Measurements from ENCODE around the gene POC1A. TPM values are rescaled to one million over a fixed set of nuclear protein-coding genes. Genes with fewer than 3 reads are reported as not detected.

POC1A gene
- total RNA-seq, 1 experiment from 2014 or later: 43.0 TPM

GRCh38 chr3:52061121-52061910, 92.9 kb downstream of the POC1A start:
- Histone ChIP-seq H3K4me2 (ENCODE audit: low read length) (no peak overlapping the region), H3K9me3 (ENCODE audit: low read length) (no peaks in the 10 kb centered on the region), H2AFZ (ENCODE audit: low read length) (no peak overlapping the region), H3K9ac (ENCODE audit: low read length) (no peak overlapping the region), H3K36me3 (ENCODE audit: low read depth, low read length) (no peaks in the 10 kb centered on the region), H3K27ac (ENCODE audit: low read length) (no peak overlapping the region), H3K4me1 (ENCODE audit: insufficient read depth, low read length) (peaks cover 26% of the 10 kb centered on the region), H3K4me3 (ENCODE audit: low read length) (no peak overlapping the region), H3F3A (ENCODE audit: low read length, unreplicated experiment) (no peaks in the 10 kb centered on the region), H3K9me2 (replicated peaks; ENCODE audit: low read length) (no peaks in the 10 kb centered on the region), H4K20me1 (ENCODE audit: low read length) (no peaks in the 10 kb centered on the region), H3K79me2 (ENCODE audit: low read length) (no peaks in the 10 kb centered on the region), H3K27me3 (ENCODE audit: low read length) (no peaks in the 10 kb centered on the region)
- DNase-seq: no peak
- no peak for TF ChIP-seq EZH2phosphoT487 (IDR thresholded peaks at IDR 0.05; ENCODE audit: borderline replicate concordance, low read length)
- no TSS peak for BruUV-seq (replicated peaks)
- ChIA-PET POLR2A (ENCODE audit: unreplicated experiment) (interaction anchor here (0.5 kb wide), 1 partner anchor 25 kb away, joined by 3 read pairs; no protein-coding TSS in a partner anchor), CTCF (no interaction called here)
- intact Hi-C loops (cut with micrococcal nuclease): no loop called here
- no peak for ATAC-seq

- Histone ChIP-seq H3K9me3 (ENCODE audit: low read length) (no peaks in the 10 kb centered on the region), H3K4me1 (ENCODE audit: insufficient read depth, low read length) (peaks cover 26% of the 10 kb centered on the region), H3K9ac (ENCODE audit: low read length) (no peak overlapping the region), H3K27ac (ENCODE audit: low read length) (no peak overlapping the region), H3K4me2 (ENCODE audit: low read length) (no peak overlapping the region), H3K36me3 (ENCODE audit: low read depth, low read length) (no peaks in the 10 kb centered on the region), H2AFZ (ENCODE audit: low read length) (no peak overlapping the region), H3K4me3 (ENCODE audit: low read length) (no peak overlapping the region), H3K79me2 (ENCODE audit: low read length) (peaks cover 13% of the 10 kb centered on the region), H3F3A (ENCODE audit: low read length, unreplicated experiment) (no peaks in the 10 kb centered on the region), H4K20me1 (ENCODE audit: low read length) (no peaks in the 10 kb centered on the region), H3K9me2 (replicated peaks; ENCODE audit: low read length) (no peaks in the 10 kb centered on the region), H3K27me3 (ENCODE audit: low read length) (no peaks in the 10 kb centered on the region)
- POLR2A ChIA-PET (ENCODE audit: unreplicated experiment): no interaction called here
- no peak for TF ChIP-seq CTCF (conservative IDR thresholded peaks at IDR 0.05; ENCODE audit: low read depth, low read length)
- no peak for TF ChIP-seq EZH2phosphoT487 (IDR thresholded peaks at IDR 0.05; ENCODE audit: borderline replicate concordance, low read length)
- TF ChIP-seq EZH2 (IDR thresholded peaks at IDR 0.05; ENCODE audit: low read length, unreplicated experiment): no peak
- intact Hi-C loops (cut with micrococcal nuclease): loop anchor here (5.0 to 10.0 kb wide), 2 partner anchors 155 to 218 kb away; partner anchors contain the start of gene WDR82
- no TSS peak for BruUV-seq (replicated peaks)
- ATAC-seq (no peak), DNase-seq (no peak)
- CTCF ChIA-PET: no interaction called here
These were observed 94.4 kb downstream of the POC1A start for GRCh38 chr3:52059781-52060180.

- Histone ChIP-seq H3K79me2 (ENCODE audit: low read length) (peaks cover 31% of the 10 kb centered on the region), H3K27ac (ENCODE audit: low read length) (peak overlapping the region; percentile 25; the same call in 1 of the 2 replicates), H4K20me1 (ENCODE audit: low read length) (peaks cover 10% of the 10 kb centered on the region), H3K9me2 (replicated peaks; ENCODE audit: low read length) (no peaks in the 10 kb centered on the region), H3K4me3 (ENCODE audit: low read length) (peak overlapping the region; percentile 55; the same call in 1 of the 2 replicates), H3K36me3 (ENCODE audit: low read depth, low read length) (peaks cover 9% of the 10 kb centered on the region), H2AFZ (ENCODE audit: low read length) (peak overlapping the region; percentile 62), H3K9ac (ENCODE audit: low read length) (peak overlapping the region; percentile 54), H3K9me3 (ENCODE audit: low read length) (no peaks in the 10 kb centered on the region), H3K4me2 (ENCODE audit: low read length) (peak overlapping the region; percentile 77), H3F3A (ENCODE audit: low read length, unreplicated experiment) (no peaks in the 10 kb centered on the region), H3K27me3 (ENCODE audit: low read length) (no peaks in the 10 kb centered on the region), H3K4me1 (ENCODE audit: insufficient read depth, low read length) (peaks cover 38% of the 10 kb centered on the region)
- TSS peak; percentile 69 for BruUV-seq (replicated peaks)
- CTCF ChIA-PET: interaction anchor here (0.6 to 1.2 kb wide), 2 partner anchors 21 to 56 kb away, joined by 5 to 13 read pairs; no protein-coding TSS in a partner anchor
- DNase-seq (no peak), ATAC-seq (no peak)
- TF ChIP-seq EZH2phosphoT487 (IDR thresholded peaks at IDR 0.05; ENCODE audit: borderline replicate concordance, low read length) (no peak), CTCF (conservative IDR thresholded peaks at IDR 0.05; ENCODE audit: low read depth, low read length) (no peak)
- POLR2A ChIA-PET (ENCODE audit: unreplicated experiment): interaction anchor here (0.5 to 1.3 kb wide), 3 partner anchors 62 to 558 kb away, joined by 3 to 5 read pairs (median 4); partner anchors contain the start of genes DCAF1, PPM1M and RPL29
- intact Hi-C loops (cut with micrococcal nuclease): loop anchor here (1.0 to 10.0 kb wide), 5 partner anchors 71 to 219 kb away; partner anchors contain the start of genes POC1A and WDR82
These were observed 96.3 kb downstream of the POC1A start for GRCh38 chr3:52057812-52058495.
